OCI-LY1 (cell line): ENCODE results near the gene SFTA2.

Experiments used
- EZH2 ChIP-seq: fragments of 200-600 bp; sonication (generic), shearing (Covaris generic); IDR thresholded peaks from 2 replicates; pipeline ENCODE4 v1.8.0; 2017; ENCODE audit warnings: borderline replicate concordance, mixed run types, mild to moderate bottlenecking, antibody characterized with exemption, low read length, moderate library complexity, mixed read lengths
- TF ChIP-seq, protein P1 (sequence below): fragments of 200-600 bp; sonication (generic), shearing (Covaris generic); IDR thresholded peaks from 2 replicates; pipeline ENCODE4 v1.5.1; 2017; ENCODE audit warnings: mild to moderate bottlenecking, antibody characterized with exemption, low read length, moderate library complexity, mixed read lengths

DNA sequence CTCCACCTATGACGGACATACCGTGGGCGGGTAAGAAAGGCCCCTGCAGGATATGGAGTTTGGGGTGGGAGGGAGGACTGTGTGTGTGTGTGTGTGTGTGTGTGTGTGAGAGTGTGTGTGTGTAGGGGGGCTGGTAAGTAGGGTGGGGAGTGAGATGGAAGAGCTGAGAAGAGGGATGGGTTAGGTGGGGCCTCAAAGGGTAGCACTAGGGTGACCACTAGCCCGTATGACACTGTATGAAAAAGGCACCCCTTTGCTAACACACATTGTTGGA lies 40.6 kb downstream of the SFTA2 start:
- TF ChIP-seq, protein P1, sequence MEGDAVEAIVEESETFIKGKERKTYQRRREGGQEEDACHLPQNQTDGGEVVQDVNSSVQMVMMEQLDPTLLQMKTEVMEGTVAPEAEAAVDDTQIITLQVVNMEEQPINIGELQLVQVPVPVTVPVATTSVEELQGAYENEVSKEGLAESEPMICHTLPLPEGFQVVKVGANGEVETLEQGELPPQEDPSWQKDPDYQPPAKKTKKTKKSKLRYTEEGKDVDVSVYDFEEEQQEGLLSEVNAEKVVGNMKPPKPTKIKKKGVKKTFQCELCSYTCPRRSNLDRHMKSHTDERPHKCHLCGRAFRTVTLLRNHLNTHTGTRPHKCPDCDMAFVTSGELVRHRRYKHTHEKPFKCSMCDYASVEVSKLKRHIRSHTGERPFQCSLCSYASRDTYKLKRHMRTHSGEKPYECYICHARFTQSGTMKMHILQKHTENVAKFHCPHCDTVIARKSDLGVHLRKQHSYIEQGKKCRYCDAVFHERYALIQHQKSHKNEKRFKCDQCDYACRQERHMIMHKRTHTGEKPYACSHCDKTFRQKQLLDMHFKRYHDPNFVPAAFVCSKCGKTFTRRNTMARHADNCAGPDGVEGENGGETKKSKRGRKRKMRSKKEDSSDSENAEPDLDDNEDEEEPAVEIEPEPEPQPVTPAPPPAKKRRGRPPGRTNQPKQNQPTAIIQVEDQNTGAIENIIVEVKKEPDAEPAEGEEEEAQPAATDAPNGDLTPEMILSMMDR, result no peak
- TF ChIP-seq EZH2, result no peak
